Measurements from ENCODE around the gene DNTT. TPM values are rescaled to one million over a fixed set of nuclear protein-coding genes. Genes with fewer than 3 reads are reported as not detected.

DNTT gene
- total RNA-seq, 2 experiments from 2014 or later = not detected

GRCh38 chr10:96283351-96283750 is 20.9 kb upstream of the DNTT start:
- no peak overlapping the region for H3K27ac Mint-ChIP-seq
- no peaks in the 10 kb centered on the region for H3K9me3 Mint-ChIP-seq
- H3K36me3 Mint-ChIP-seq (ENCODE audit: low read depth) = no peaks in the 10 kb centered on the region
- no peak overlapping the region for H3K4me3 Mint-ChIP-seq
- ChIA-PET CTCF (no interaction called here), POLR2A (no interaction called here)
- peaks cover 6% of the 10 kb centered on the region for H3K4me1 Mint-ChIP-seq
- no peak for DNase-seq
- peaks cover 9% of the 10 kb centered on the region for H3K27me3 Mint-ChIP-seq

- Mint-ChIP-seq H3K36me3 (ENCODE audit: low read depth) (no peaks in the 10 kb centered on the region), H3K9me3 (no peaks in the 10 kb centered on the region), H3K27ac (no peak overlapping the region), H3K4me1 (peaks cover 6% of the 10 kb centered on the region), H3K4me3 (no peak overlapping the region), H3K27me3 (peaks cover 9% of the 10 kb centered on the region)
- ChIA-PET CTCF (no interaction called here), POLR2A (no interaction called here)
- no peak for DNase-seq
Observed at GRCh38 chr10:96283756-96284155, 20.5 kb upstream of the DNTT start.

- no peaks in the 10 kb centered on the region for H3K36me3 Mint-ChIP-seq (ENCODE audit: low read depth)
- CTCF ChIA-PET = interaction anchor here (1.7 kb wide), 1 partner anchor 268 kb away, joined by 4 read pairs; no protein-coding TSS in a partner anchor
- H3K9me3 Mint-ChIP-seq = no peaks in the 10 kb centered on the region
Observed at GRCh38 chr10:96285331-96285752, 18.9 kb upstream of the DNTT start.

GRCh38 chr10:96287392-96288105 is 16.7 kb upstream of the DNTT start:
- Mint-ChIP-seq H3K27me3 (peaks cover 19% of the 10 kb centered on the region), H3K4me3 (no peak overlapping the region), H3K4me1 (peaks cover 7% of the 10 kb centered on the region), H3K36me3 (ENCODE audit: low read depth) (no peaks in the 10 kb centered on the region), H3K9me3 (no peaks in the 10 kb centered on the region), H3K27ac (no peak overlapping the region)
- ChIA-PET CTCF (interaction anchor here (0.9 to 1.8 kb wide), 2 partner anchors 58 to 271 kb away, joined by 6 to 10 read pairs; no protein-coding TSS in a partner anchor), POLR2A (no interaction called here)
- DNase-seq = no peak

More at GRCh38 chr10:96285331-96285752, 18.9 kb upstream of the DNTT start:
- Mint-ChIP-seq H3K27me3 (peaks cover 4% of the 10 kb centered on the region), H3K27ac (no peak overlapping the region), H3K4me3 (no peak overlapping the region), H3K4me1 (peaks cover 6% of the 10 kb centered on the region)
- POLR2A ChIA-PET = interaction anchor here (1.3 kb wide), 1 partner anchor 8 kb away, joined by 3 read pairs; no protein-coding TSS in a partner anchor
- no peak for DNase-seq

GRCh38 chr10:96288151-96288621 is 16.0 kb upstream of the DNTT start:
- Mint-ChIP-seq H3K27ac (no peak overlapping the region), H3K9me3 (no peaks in the 10 kb centered on the region), H3K36me3 (ENCODE audit: low read depth) (no peaks in the 10 kb centered on the region), H3K4me3 (no peak overlapping the region), H3K4me1 (peaks cover 7% of the 10 kb centered on the region), H3K27me3 (peaks cover 16% of the 10 kb centered on the region)
- POLR2A ChIA-PET = no interaction called here
- CTCF ChIA-PET = no interaction called here
- DNase-seq = no peak

- Mint-ChIP-seq H3K36me3 (ENCODE audit: low read depth) (no peaks in the 10 kb centered on the region), H3K27me3 (peaks cover 26% of the 10 kb centered on the region), H3K4me3 (no peak overlapping the region), H3K4me1 (peaks cover 7% of the 10 kb centered on the region), H3K27ac (no peak overlapping the region), H3K9me3 (no peaks in the 10 kb centered on the region)
- CTCF ChIA-PET = no interaction called here
- DNase-seq = no peak
- POLR2A ChIA-PET = no interaction called here
Observed at GRCh38 chr10:96289218-96289910, 14.9 kb upstream of the DNTT start.

GRCh38 chr10:96290368-96291133 is 13.7 kb upstream of the DNTT start:
- DNase-seq = no peak
- Mint-ChIP-seq H3K27me3 (peaks cover 34% of the 10 kb centered on the region), H3K9me3 (no peaks in the 10 kb centered on the region), H3K4me3 (no peak overlapping the region), H3K4me1 (peaks cover 9% of the 10 kb centered on the region), H3K27ac (no peak overlapping the region), H3K36me3 (ENCODE audit: low read depth) (no peaks in the 10 kb centered on the region)
- POLR2A ChIA-PET = interaction anchor here (1.4 kb wide), 1 partner anchor 160 kb away, joined by 3 read pairs; no protein-coding TSS in a partner anchor
- CTCF ChIA-PET = interaction anchor here (1.5 to 4.3 kb wide), 3 partner anchors 28 to 274 kb away, joined by 4 to 25 read pairs (median 10); no protein-coding TSS in a partner anchor

GRCh38 chr10:96292971-96293920 is 11.0 kb upstream of the DNTT start:
- no peak overlapping the region for H3K27ac Mint-ChIP-seq
- H3K36me3 Mint-ChIP-seq (ENCODE audit: low read depth) = no peaks in the 10 kb centered on the region
- no peak for DNase-seq
- ChIA-PET POLR2A (interaction anchor here (1.4 kb wide), 1 partner anchor 9 kb away, joined by 3 read pairs; no protein-coding TSS in a partner anchor), CTCF (interaction anchor here (1.5 to 4.3 kb wide), 3 partner anchors 64 to 863 kb away, joined by 3 to 25 read pairs (median 16); no protein-coding TSS in a partner anchor)
- H3K9me3 Mint-ChIP-seq = no peaks in the 10 kb centered on the region
- H3K27me3 Mint-ChIP-seq = peaks cover 44% of the 10 kb centered on the region
- no peak overlapping the region for H3K4me3 Mint-ChIP-seq
- peaks cover 8% of the 10 kb centered on the region for H3K4me1 Mint-ChIP-seq

- CTCF ChIA-PET = interaction anchor here (1.5 kb wide), 1 partner anchor 279 kb away, joined by 10 read pairs; no protein-coding TSS in a partner anchor
- H3K27me3 Mint-ChIP-seq = peaks cover 59% of the 10 kb centered on the region
- no peak overlapping the region for H3K4me3 Mint-ChIP-seq
- POLR2A ChIA-PET = no interaction called here
- H3K36me3 Mint-ChIP-seq (ENCODE audit: low read depth) = no peaks in the 10 kb centered on the region
- DNase-seq = no peak
- H3K9me3 Mint-ChIP-seq = no peaks in the 10 kb centered on the region
- H3K4me1 Mint-ChIP-seq = peaks cover 11% of the 10 kb centered on the region
- H3K27ac Mint-ChIP-seq = no peak overlapping the region
Observed at GRCh38 chr10:96295475-96295874, 8.8 kb upstream of the DNTT start.

- Mint-ChIP-seq H3K9me3 (no peaks in the 10 kb centered on the region), H3K4me1 (peaks cover 11% of the 10 kb centered on the region), H3K27ac (no peak overlapping the region), H3K4me3 (no peak overlapping the region), H3K27me3 (peaks cover 55% of the 10 kb centered on the region), H3K36me3 (ENCODE audit: low read depth) (no peaks in the 10 kb centered on the region)
- POLR2A ChIA-PET = no interaction called here
- CTCF ChIA-PET = no interaction called here
- no peak for DNase-seq
Observed at GRCh38 chr10:96297486-96297885, 6.7 kb upstream of the DNTT start.

GRCh38 chr10:96298362-96298761 is 5.9 kb upstream of the DNTT start:
- POLR2A ChIA-PET = no interaction called here
- Mint-ChIP-seq H3K27me3 (peaks cover 56% of the 10 kb centered on the region), H3K27ac (no peak overlapping the region), H3K36me3 (ENCODE audit: low read depth) (no peaks in the 10 kb centered on the region), H3K4me3 (no peak overlapping the region), H3K4me1 (peaks cover 11% of the 10 kb centered on the region), H3K9me3 (no peaks in the 10 kb centered on the region)
- DNase-seq = no peak
- CTCF ChIA-PET = no interaction called here

GRCh38 chr10:96299383-96299782 is 4.9 kb upstream of the DNTT start:
- POLR2A ChIA-PET = no interaction called here
- no peak overlapping the region for H3K4me3 Mint-ChIP-seq
- no peaks in the 10 kb centered on the region for H3K36me3 Mint-ChIP-seq (ENCODE audit: low read depth)
- no peak overlapping the region for H3K27ac Mint-ChIP-seq
- no peak for DNase-seq
- CTCF ChIA-PET = interaction anchor here (0.9 kb wide), 1 partner anchor 606 kb away, joined by 3 read pairs; the partner anchor contains the start of gene TCTN3
- peaks cover 11% of the 10 kb centered on the region for H3K4me1 Mint-ChIP-seq
- H3K9me3 Mint-ChIP-seq = no peaks in the 10 kb centered on the region
- H3K27me3 Mint-ChIP-seq = peaks cover 56% of the 10 kb centered on the region
